HFF-Myc (cell line): ENCODE results near the gene IL22.

Source experiments
- DNase-seq: peaks from one replicate; pipeline ENCODE4 v3.0.0-alpha.2; 2011; ENCODE audit warnings: low read depth; ENCODE audit errors: extremely low read depth
- H3K4me3 ChIP-seq: replicated peaks from 2 replicates; pipeline ENCODE4 v1.5.1; 2011; ENCODE audit warnings: low read depth, mild to moderate bottlenecking, control low read depth, low read length
- CTCF ChIP-seq: IDR thresholded peaks from 2 replicates; pipeline ENCODE4 v1.5.1; 2012; ENCODE audit warnings: mild to moderate bottlenecking, low read depth, low read length, control low read depth; ENCODE audit errors: missing control alignments

IL22 gene

GRCh38 chr12:68199127-68199526 is 54.3 kb downstream of the IL22 start:
- DNase-seq = no peak
- no peak overlapping the region for H3K4me3 ChIP-seq
- no peak for TF ChIP-seq CTCF

- no peak for TF ChIP-seq CTCF
- DNase-seq = no peak
- H3K4me3 ChIP-seq = no peak overlapping the region
Observed at GRCh38 chr12:68198507-68199086, 54.8 kb downstream of the IL22 start.
